HG03565 (cell line): ENCODE data around the gene LOXL1.

ENCODE experiments used
- ATAC-seq: cut with Tn5 transposase; IDR thresholded peaks from one replicate; pipeline ENCODE4 v1.9.1; 2021; ENCODE audit warnings: mild to moderate bottlenecking, moderate library complexity; ENCODE audit not compliant: unreplicated experiment

Gene LOXL1

GRCh38 chr15:73899197-73900094, 26.8 kb upstream of the LOXL1 start:
- ATAC-seq, result no peak

- no peak for ATAC-seq
These were observed 26.1 kb upstream of the LOXL1 start for GRCh38 chr15:73900095-73900712.

DNA sequence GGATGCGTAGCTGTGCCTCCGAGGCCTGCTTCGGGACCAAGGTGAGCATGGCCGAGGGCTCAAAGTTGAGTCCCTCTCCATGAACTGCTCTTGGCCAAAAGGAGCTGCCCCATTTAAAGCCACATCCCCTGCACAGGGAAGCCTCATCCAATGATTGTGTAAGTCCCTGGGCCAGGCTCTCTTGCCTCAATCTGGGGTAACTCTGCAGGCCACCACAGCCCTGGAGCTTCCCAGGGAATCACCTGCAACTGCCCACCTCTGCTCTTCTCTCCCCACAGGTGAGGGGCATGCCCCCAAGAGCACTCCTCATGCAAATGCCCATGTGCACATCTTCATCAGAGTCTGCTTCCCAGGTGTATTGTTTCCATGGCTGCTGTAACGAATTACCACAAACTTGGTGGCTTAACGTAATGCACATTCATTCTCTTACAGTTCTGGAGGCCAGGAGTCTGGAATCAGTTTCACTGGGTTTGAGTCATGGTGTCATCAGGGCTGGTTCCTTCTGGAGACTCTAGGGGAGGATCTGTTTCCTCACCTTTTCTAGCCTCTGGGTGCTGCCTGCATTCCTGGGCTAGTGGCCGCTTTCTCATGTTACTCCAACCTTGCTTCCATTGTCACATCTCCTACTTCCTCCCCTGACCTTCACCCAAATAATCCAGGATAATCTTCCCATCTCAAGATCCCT, 25.0 kb upstream of the LOXL1 start:
- no peak for ATAC-seq

- no peak for ATAC-seq
These were observed 23.9 kb upstream of the LOXL1 start for GRCh38 chr15:73902121-73903020.

DNA sequence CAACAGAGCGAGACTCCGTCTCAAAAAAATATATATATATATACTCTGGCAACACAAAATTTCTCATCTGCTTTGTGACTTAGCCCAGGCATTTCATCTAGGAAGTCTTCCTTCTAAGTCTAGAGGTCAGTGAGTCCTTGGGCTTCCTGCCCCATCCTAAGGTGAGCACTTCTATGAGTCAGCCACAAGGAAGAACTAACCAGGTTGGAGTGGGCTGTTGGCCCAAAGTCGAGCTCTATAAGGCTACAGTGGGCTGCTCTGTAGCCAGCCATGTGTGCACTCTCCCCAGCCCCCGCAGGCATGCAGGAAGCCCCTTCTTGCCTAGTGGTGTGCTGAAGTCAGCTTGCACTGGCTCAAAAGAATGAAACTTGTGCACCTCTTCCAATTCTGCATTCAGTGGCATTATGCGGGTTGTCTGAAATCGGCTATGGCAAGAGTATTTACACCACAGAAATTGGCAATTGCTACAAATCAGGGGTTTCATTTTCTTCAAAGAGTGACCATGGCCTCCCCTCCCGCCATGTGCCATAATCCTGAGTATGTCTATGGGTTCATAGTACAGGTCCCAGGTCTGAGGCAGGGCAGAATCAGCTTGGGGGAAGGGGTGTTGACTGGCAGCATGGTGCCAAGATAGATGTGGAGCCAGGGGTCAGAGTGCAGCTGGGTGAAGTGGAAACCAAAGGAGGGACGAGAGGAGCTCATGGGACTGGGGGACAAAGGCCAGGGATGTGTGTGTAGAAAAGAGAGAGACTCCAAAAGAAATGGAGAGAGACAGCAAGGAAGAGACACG, 22.0 kb upstream of the LOXL1 start:
- no peak for ATAC-seq

DNA sequence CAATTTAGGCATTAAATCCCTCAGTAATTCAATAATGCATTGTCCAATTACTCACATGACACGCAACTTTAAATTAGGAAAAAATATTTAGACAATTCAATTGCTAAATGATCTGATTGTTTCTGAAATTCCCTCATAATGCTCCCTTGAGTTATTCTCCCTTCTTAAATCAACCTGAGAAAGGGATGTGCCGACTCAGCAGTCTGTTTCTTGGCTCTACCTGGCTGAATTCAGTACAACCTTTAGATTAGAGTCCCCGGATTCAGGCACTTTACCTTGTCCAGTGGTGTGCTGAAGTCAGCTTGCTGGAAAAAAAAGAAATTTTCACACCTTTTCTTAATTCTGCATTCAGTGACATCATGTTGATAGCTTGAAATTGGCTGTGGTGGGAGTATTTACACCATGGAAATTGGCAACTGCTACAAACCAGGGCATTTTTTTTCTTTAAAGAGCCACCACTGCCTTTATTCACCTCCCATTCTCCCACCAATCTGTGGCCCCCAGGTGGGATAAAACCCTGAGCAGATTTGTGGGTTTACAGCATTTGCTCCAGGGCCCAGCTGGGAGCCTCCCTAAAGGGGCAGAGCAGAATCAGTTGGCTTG, 20.9 kb upstream of the LOXL1 start:
- no peak for ATAC-seq

- no peak for ATAC-seq
These were observed 19.8 kb upstream of the LOXL1 start for GRCh38 chr15:73906346-73907034.

GRCh38 chr15:73907035-73907408, 19.2 kb upstream of the LOXL1 start:
- ATAC-seq, result no peak

DNA sequence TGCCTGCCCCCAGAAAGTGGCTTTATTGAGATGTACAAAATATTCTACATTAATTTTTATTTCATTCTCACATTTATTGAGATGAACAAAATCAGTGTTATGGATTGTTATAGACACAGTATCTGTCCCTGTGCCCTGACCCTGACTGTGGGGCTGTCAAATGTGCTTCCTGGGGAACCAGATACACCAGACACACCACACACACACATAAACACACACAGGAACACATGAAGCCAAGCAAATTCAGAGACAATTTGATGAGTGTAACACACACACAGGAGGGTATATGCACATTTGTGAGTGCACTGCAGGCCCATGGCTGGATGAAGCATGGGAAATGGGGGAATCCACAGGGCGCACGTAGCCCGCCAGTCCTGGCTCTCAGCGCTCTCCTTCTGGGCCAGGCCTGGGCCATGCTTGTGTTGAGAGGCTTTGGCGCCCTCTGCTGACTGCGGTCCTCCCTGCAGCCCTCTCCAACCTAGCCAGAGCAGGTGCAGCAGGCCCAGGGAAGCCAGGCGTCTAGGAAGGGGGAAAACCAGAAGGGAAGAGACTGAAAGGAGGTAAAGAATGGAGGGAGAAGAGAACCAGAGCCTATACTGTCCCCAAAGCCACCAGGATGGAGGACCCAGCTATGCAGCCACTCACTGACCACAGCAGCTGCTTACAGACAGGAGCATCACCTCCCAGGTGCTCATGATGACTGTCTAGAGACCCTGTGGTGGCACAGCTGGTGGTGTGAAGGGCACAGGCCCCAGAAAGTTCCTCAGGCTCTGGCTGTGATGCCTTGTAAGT, 18.0 kb upstream of the LOXL1 start:
- no peak for ATAC-seq

- ATAC-seq, result no peak
These were observed 17.5 kb upstream of the LOXL1 start for GRCh38 chr15:73908822-73909122.

DNA sequence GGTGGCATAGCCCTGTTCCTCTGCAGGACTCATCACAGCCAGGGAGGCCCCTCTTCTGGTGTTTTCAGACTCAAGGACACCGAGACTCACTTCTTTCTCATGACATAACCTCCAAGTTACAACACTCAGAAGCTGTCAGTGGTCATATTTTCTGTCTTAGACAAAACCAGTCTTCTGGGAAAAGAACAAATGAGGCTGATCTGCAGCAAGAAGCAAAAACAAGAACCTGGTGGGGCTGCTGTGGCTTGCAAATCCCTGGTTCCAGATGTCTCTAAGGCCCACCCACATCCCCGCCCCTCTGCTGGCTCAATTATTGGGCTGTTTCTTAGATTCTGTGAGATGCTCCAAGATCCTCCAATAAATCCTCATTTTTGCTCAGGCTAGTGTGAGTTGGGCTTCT, 16.6 kb upstream of the LOXL1 start:
- no peak for ATAC-seq

DNA sequence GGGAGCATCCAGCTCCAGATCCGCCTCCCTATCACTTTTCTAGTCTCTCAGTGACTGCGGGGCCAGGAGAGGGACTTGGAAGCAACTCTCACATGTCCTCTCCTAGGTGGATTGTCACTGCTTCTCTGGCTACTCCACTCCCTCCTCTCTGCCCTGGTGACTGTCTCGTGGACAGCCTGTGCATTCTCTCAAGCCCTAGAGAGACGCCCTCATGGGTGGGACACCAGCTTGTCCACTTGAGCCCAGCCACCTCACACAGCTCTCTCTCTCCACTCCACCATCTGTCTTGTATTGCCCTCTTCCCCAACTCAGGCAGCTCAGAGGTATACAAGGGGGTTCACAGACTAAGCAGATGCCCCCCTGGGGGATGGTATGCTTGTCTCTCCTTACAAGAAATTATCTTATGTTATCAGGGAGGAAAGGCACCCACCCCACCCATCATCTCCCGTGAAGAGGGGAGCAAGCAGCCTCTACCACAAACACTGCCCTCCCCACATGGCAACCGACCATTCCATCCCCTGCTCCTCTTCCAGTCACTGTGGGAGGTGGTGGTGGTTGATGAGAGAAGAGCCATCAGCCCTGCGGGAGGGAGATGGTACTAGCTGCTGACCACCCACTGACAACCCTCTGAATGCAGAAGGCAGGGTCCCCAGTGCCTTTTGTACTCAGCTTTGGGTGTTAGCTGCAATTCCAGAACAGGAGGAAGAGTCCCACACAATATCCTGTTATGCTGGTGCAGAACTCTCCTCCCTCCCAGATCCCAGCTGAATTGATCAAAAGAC, 15.5 kb upstream of the LOXL1 start:
- ATAC-seq, result no peak

GRCh38 chr15:73912030-73912596, 14.1 kb upstream of the LOXL1 start:
- no peak for ATAC-seq

DNA sequence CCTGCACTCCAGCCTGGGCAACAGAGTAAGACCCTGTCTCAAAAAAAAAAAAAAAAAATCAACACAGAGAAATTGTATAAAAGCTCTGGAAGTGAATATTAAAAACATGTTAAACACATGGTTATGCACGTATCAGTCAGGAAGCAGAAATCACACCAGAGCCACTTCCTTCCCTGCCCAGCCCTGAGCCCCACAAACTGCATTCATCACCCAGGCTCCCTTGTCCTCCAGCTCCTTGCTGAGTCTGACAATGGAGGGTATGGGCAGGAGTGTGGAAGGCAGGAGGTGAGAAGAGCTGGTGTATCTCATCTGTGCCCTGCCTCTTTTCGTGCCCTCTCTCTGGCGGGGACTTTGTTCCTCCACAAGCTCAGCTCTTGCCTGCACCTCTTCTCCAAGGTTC, 12.1 kb upstream of the LOXL1 start:
- ATAC-seq, result no peak

GRCh38 chr15:73915082-73915481, 11.2 kb upstream of the LOXL1 start:
- ATAC-seq, result no peak

DNA sequence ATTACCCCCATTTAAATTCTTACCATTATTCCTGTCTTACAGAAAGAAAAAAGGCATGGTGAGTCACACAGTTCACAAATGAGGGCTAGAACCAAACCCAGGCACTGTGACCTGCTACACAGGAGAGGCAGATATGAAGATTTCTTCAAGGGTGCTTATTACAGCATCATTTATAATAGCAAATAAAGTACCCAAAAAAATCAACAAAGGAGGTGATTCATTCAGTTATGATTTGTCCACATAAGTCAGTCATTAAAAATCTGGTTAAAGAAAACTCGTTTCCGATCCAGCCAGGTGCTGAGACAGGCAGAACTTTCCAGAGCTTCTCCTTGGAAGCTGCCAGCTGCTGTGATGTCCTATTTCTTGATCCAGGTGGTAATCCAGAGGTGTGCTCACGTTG, 7.5 kb upstream of the LOXL1 start:
- no peak for ATAC-seq

DNA sequence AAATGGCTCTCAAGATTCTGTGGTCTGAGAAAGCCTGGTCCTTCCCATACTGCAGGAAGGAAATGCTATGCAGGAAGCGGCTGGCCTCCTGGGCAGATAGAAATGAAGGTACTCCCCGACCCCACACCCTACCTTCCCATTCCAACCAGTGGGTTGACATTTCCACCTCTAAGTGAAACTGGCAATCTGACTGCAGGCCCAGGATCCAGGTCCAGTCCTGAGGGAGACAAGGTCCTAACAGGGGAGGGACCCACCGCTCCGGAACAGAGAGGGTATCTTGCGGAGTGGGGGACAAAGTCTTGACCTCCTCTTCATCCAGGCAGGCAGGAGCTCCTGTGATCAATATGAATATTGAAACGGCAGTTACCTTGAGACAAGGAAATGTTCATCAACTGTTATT, 6.6 kb upstream of the LOXL1 start:
- no peak for ATAC-seq
